Measurements from ENCODE around the gene LGR6. TPM values are rescaled to one million over a fixed set of nuclear protein-coding genes. Genes with fewer than 3 reads are reported as not detected.

Gene LGR6
- total RNA-seq, 2 donors from 2014 or later: 0.21 TPM; not detected in 1

GRCh38 chr1:202272103-202272845 is 78.7 kb downstream of the LGR6 start:
- no peaks in the 10 kb centered on the region for H3K4me1 Mint-ChIP-seq
- H3K27ac Mint-ChIP-seq: no peak overlapping the region
- H3K27me3 Mint-ChIP-seq: peaks cover 9% of the 10 kb centered on the region
- no peak overlapping the region for H3K4me3 Mint-ChIP-seq
- no peaks in the 10 kb centered on the region for H3K36me3 Mint-ChIP-seq (ENCODE audit: low read depth)
- H3K9me3 Mint-ChIP-seq: no peaks in the 10 kb centered on the region
- no peak for ATAC-seq (replicated peaks)

GRCh38 chr1:202274611-202275010 is 81.0 kb downstream of the LGR6 start:
- Mint-ChIP-seq H3K27me3 (peaks cover 6% of the 10 kb centered on the region), H3K36me3 (ENCODE audit: low read depth) (no peaks in the 10 kb centered on the region), H3K9me3 (no peaks in the 10 kb centered on the region), H3K4me3 (no peak overlapping the region), H3K4me1 (no peaks in the 10 kb centered on the region), H3K27ac (no peak overlapping the region)
- ATAC-seq (replicated peaks): peak; percentile 65

- H3K9me3 Mint-ChIP-seq: no peaks in the 10 kb centered on the region
- ATAC-seq (replicated peaks): no peak
Measured at GRCh38 chr1:202275061-202275770, 81.6 kb downstream of the LGR6 start.

GRCh38 chr1:202276081-202276715 is 82.6 kb downstream of the LGR6 start:
- no peak overlapping the region for H3K27ac Mint-ChIP-seq
- H3K4me3 Mint-ChIP-seq: no peak overlapping the region
- no peak for ATAC-seq (replicated peaks)
- peaks cover 6% of the 10 kb centered on the region for H3K27me3 Mint-ChIP-seq
- H3K36me3 Mint-ChIP-seq (ENCODE audit: low read depth): no peaks in the 10 kb centered on the region
- no peaks in the 10 kb centered on the region for H3K4me1 Mint-ChIP-seq
- no peaks in the 10 kb centered on the region for H3K9me3 Mint-ChIP-seq

More at GRCh38 chr1:202275061-202275770, 81.6 kb downstream of the LGR6 start:
- no peaks in the 10 kb centered on the region for H3K36me3 Mint-ChIP-seq (ENCODE audit: low read depth)
- peaks cover 6% of the 10 kb centered on the region for H3K27me3 Mint-ChIP-seq
- H3K4me3 Mint-ChIP-seq: no peak overlapping the region
- no peak overlapping the region for H3K27ac Mint-ChIP-seq
- no peaks in the 10 kb centered on the region for H3K4me1 Mint-ChIP-seq

GRCh38 chr1:202276920-202277319 is 83.3 kb downstream of the LGR6 start:
- no peaks in the 10 kb centered on the region for H3K9me3 Mint-ChIP-seq
- no peaks in the 10 kb centered on the region for H3K36me3 Mint-ChIP-seq (ENCODE audit: low read depth)
- ATAC-seq (replicated peaks): no peak
- H3K27me3 Mint-ChIP-seq: peaks cover 6% of the 10 kb centered on the region
- no peaks in the 10 kb centered on the region for H3K4me1 Mint-ChIP-seq
- H3K27ac Mint-ChIP-seq: no peak overlapping the region
- H3K4me3 Mint-ChIP-seq: no peak overlapping the region

- Mint-ChIP-seq H3K27me3 (peaks cover 1% of the 10 kb centered on the region), H3K4me1 (no peaks in the 10 kb centered on the region), H3K27ac (no peak overlapping the region), H3K36me3 (ENCODE audit: low read depth) (no peaks in the 10 kb centered on the region), H3K9me3 (no peaks in the 10 kb centered on the region), H3K4me3 (no peak overlapping the region)
- no peak for ATAC-seq (replicated peaks)
Measured at GRCh38 chr1:202278751-202279150, 85.2 kb downstream of the LGR6 start.

- H3K4me3 Mint-ChIP-seq: no peak overlapping the region
- no peak overlapping the region for H3K27ac Mint-ChIP-seq
- H3K36me3 Mint-ChIP-seq (ENCODE audit: low read depth): no peaks in the 10 kb centered on the region
- no peak for ATAC-seq (replicated peaks)
- no peaks in the 10 kb centered on the region for H3K27me3 Mint-ChIP-seq
- H3K4me1 Mint-ChIP-seq: peaks cover 4% of the 10 kb centered on the region
- H3K9me3 Mint-ChIP-seq: no peaks in the 10 kb centered on the region
Measured at GRCh38 chr1:202279806-202280205, 86.2 kb downstream of the LGR6 start.

- Mint-ChIP-seq H3K4me3 (no peak overlapping the region), H3K36me3 (ENCODE audit: low read depth) (no peaks in the 10 kb centered on the region), H3K27me3 (no peaks in the 10 kb centered on the region), H3K4me1 (peaks cover 4% of the 10 kb centered on the region), H3K9me3 (no peaks in the 10 kb centered on the region), H3K27ac (no peak overlapping the region)
- ATAC-seq (replicated peaks): no peak
Measured at GRCh38 chr1:202280595-202280994, 87.0 kb downstream of the LGR6 start.

GRCh38 chr1:202281316-202282024 is 87.9 kb downstream of the LGR6 start:
- no peaks in the 10 kb centered on the region for H3K9me3 Mint-ChIP-seq
- H3K4me1 Mint-ChIP-seq: peaks cover 4% of the 10 kb centered on the region
- H3K27ac Mint-ChIP-seq: no peak overlapping the region
- H3K27me3 Mint-ChIP-seq: no peaks in the 10 kb centered on the region
- no peak overlapping the region for H3K4me3 Mint-ChIP-seq
- ATAC-seq (replicated peaks): no peak
- no peaks in the 10 kb centered on the region for H3K36me3 Mint-ChIP-seq (ENCODE audit: low read depth)

- Mint-ChIP-seq H3K4me1 (peaks cover 4% of the 10 kb centered on the region), H3K4me3 (no peak overlapping the region), H3K27me3 (no peaks in the 10 kb centered on the region), H3K9me3 (no peaks in the 10 kb centered on the region), H3K27ac (no peak overlapping the region), H3K36me3 (ENCODE audit: low read depth) (no peaks in the 10 kb centered on the region)
- no peak for ATAC-seq (replicated peaks)
Measured at GRCh38 chr1:202282025-202282371, 88.4 kb downstream of the LGR6 start.

GRCh38 chr1:202282596-202283283 is 89.1 kb downstream of the LGR6 start:
- H3K9me3 Mint-ChIP-seq: no peaks in the 10 kb centered on the region
- H3K4me1 Mint-ChIP-seq: peaks cover 4% of the 10 kb centered on the region
- no peaks in the 10 kb centered on the region for H3K36me3 Mint-ChIP-seq (ENCODE audit: low read depth)
- H3K27ac Mint-ChIP-seq: no peak overlapping the region
- no peaks in the 10 kb centered on the region for H3K27me3 Mint-ChIP-seq
- ATAC-seq (replicated peaks): no peak
- no peak overlapping the region for H3K4me3 Mint-ChIP-seq

GRCh38 chr1:202283379-202283844 is 89.8 kb downstream of the LGR6 start:
- Mint-ChIP-seq H3K36me3 (ENCODE audit: low read depth) (no peaks in the 10 kb centered on the region), H3K9me3 (no peaks in the 10 kb centered on the region), H3K4me3 (no peak overlapping the region), H3K27me3 (no peaks in the 10 kb centered on the region), H3K4me1 (peaks cover 4% of the 10 kb centered on the region), H3K27ac (no peak overlapping the region)
- ATAC-seq (replicated peaks): peak; percentile 16

GRCh38 chr1:202283991-202284390 is 90.4 kb downstream of the LGR6 start:
- no peak for ATAC-seq (replicated peaks)

GRCh38 chr1:202285908-202286307 is 92.3 kb downstream of the LGR6 start:
- no peak for ATAC-seq (replicated peaks)
- Mint-ChIP-seq H3K9me3 (no peaks in the 10 kb centered on the region), H3K27me3 (no peaks in the 10 kb centered on the region), H3K36me3 (ENCODE audit: low read depth) (no peaks in the 10 kb centered on the region), H3K27ac (no peak overlapping the region), H3K4me3 (no peak overlapping the region), H3K4me1 (peaks cover 4% of the 10 kb centered on the region)

More at GRCh38 chr1:202283991-202284390, 90.4 kb downstream of the LGR6 start:
- no peak overlapping the region for H3K4me3 Mint-ChIP-seq
- H3K27me3 Mint-ChIP-seq: no peaks in the 10 kb centered on the region
- H3K36me3 Mint-ChIP-seq (ENCODE audit: low read depth): no peaks in the 10 kb centered on the region
- H3K27ac Mint-ChIP-seq: no peak overlapping the region
- H3K9me3 Mint-ChIP-seq: no peaks in the 10 kb centered on the region
- peaks cover 4% of the 10 kb centered on the region for H3K4me1 Mint-ChIP-seq
